Measurements from ENCODE around the gene EXOC3.
A peak's percentile ranks its signal among the peaks of the same experiment; 100 is the strongest.

The EXOC3 gene

GRCh38 chr5:419970-420369, 23.0 kb upstream of the EXOC3 start:
- H3K4me3 ChIP-seq (ENCODE audit: low read depth in 1 of 2, low read length in 2 of 2), result no peak overlapping the region
- H3K4me1 ChIP-seq (ENCODE audit: control insufficient read depth in 1 of 2, insufficient read depth in 2 of 2, low read length in 2 of 2), result peaks cover 0 to 4% of the 10 kb centered on the region in 2 donors
- no peaks in the 10 kb centered on the region for H3K36me3 ChIP-seq (ENCODE audit: control insufficient read depth in 1 of 2, insufficient read depth in 2 of 2, low read length in 2 of 2)
- no peaks in the 10 kb centered on the region for H3K27me3 ChIP-seq (ENCODE audit: control insufficient read depth in 1 of 2, insufficient read depth in 2 of 2, low read length in 2 of 2)
- H3K9me3 ChIP-seq (ENCODE audit: control insufficient read depth in 1 of 2, low read length in 2 of 2), result no peaks in the 10 kb centered on the region
- no peak overlapping the region for H3K9ac ChIP-seq (ENCODE audit: low read depth in 1 of 2, low read length in 2 of 2)
- no peak overlapping the region for H3K27ac ChIP-seq (ENCODE audit: low read depth, low read length)

- no peak overlapping the region for H3K27ac ChIP-seq (ENCODE audit: low read depth, low read length)
- H3K4me1 ChIP-seq (ENCODE audit: control insufficient read depth in 1 of 2, insufficient read depth in 2 of 2, low read length in 2 of 2), result peaks cover 0 to 4% of the 10 kb centered on the region in 2 donors
- no peaks in the 10 kb centered on the region for H3K27me3 ChIP-seq (ENCODE audit: control insufficient read depth in 1 of 2, insufficient read depth in 2 of 2, low read length in 2 of 2)
- no peaks in the 10 kb centered on the region for H3K36me3 ChIP-seq (ENCODE audit: control insufficient read depth in 1 of 2, insufficient read depth in 2 of 2, low read length in 2 of 2)
- H3K9ac ChIP-seq (ENCODE audit: low read depth in 1 of 2, low read length in 2 of 2), result no peak overlapping the region
- no peak overlapping the region for H3K4me3 ChIP-seq (ENCODE audit: low read depth in 1 of 2, low read length in 2 of 2)
- no peaks in the 10 kb centered on the region for H3K9me3 ChIP-seq (ENCODE audit: control insufficient read depth in 1 of 2, low read length in 2 of 2)
Observed at GRCh38 chr5:420632-421286, 22.2 kb upstream of the EXOC3 start.

- no peaks in the 10 kb centered on the region for H3K36me3 ChIP-seq (ENCODE audit: control insufficient read depth in 1 of 2, insufficient read depth in 2 of 2, low read length in 2 of 2)
- H3K4me3 ChIP-seq (ENCODE audit: low read depth in 1 of 2, low read length in 2 of 2), result no peak overlapping the region
- H3K27ac ChIP-seq (ENCODE audit: low read depth, low read length), result no peak overlapping the region
- H3K27me3 ChIP-seq (ENCODE audit: control insufficient read depth in 1 of 2, insufficient read depth in 2 of 2, low read length in 2 of 2), result no peaks in the 10 kb centered on the region
- H3K9me3 ChIP-seq (ENCODE audit: control insufficient read depth in 1 of 2, low read length in 2 of 2), result no peaks in the 10 kb centered on the region
- H3K4me1 ChIP-seq (ENCODE audit: control insufficient read depth in 1 of 2, insufficient read depth in 2 of 2, low read length in 2 of 2), result no peaks in the 10 kb centered on the region
- no peak overlapping the region for H3K9ac ChIP-seq (ENCODE audit: low read depth in 1 of 2, low read length in 2 of 2)
Observed at GRCh38 chr5:421287-421880, 21.6 kb upstream of the EXOC3 start.

- H3K27me3 ChIP-seq (ENCODE audit: control insufficient read depth in 1 of 2, insufficient read depth in 2 of 2, low read length in 2 of 2), result no peaks in the 10 kb centered on the region
- no peaks in the 10 kb centered on the region for H3K9me3 ChIP-seq (ENCODE audit: control insufficient read depth in 1 of 2, low read length in 2 of 2)
- no peak overlapping the region for H3K9ac ChIP-seq (ENCODE audit: low read depth in 1 of 2, low read length in 2 of 2)
- no peak overlapping the region for H3K4me3 ChIP-seq (ENCODE audit: low read depth in 1 of 2, low read length in 2 of 2)
- no peak overlapping the region for H3K27ac ChIP-seq (ENCODE audit: low read depth, low read length)
- H3K36me3 ChIP-seq (ENCODE audit: control insufficient read depth in 1 of 2, insufficient read depth in 2 of 2, low read length in 2 of 2), result no peaks in the 10 kb centered on the region
- H3K4me1 ChIP-seq (ENCODE audit: control insufficient read depth in 1 of 2, insufficient read depth in 2 of 2, low read length in 2 of 2), result no peaks in the 10 kb centered on the region
Observed at GRCh38 chr5:421901-422300, 21.1 kb upstream of the EXOC3 start.

GRCh38 chr5:422323-423232, 20.4 kb upstream of the EXOC3 start:
- H3K27ac ChIP-seq (ENCODE audit: low read depth, low read length), result no peak overlapping the region
- no peaks in the 10 kb centered on the region for H3K9me3 ChIP-seq (ENCODE audit: control insufficient read depth in 1 of 2, low read length in 2 of 2)
- H3K4me3 ChIP-seq (ENCODE audit: low read depth in 1 of 2, low read length in 2 of 2), result no peak overlapping the region
- H3K27me3 ChIP-seq (ENCODE audit: control insufficient read depth in 1 of 2, insufficient read depth in 2 of 2, low read length in 2 of 2), result no peaks in the 10 kb centered on the region
- no peak overlapping the region for H3K9ac ChIP-seq (ENCODE audit: low read depth in 1 of 2, low read length in 2 of 2)
- H3K4me1 ChIP-seq (ENCODE audit: control insufficient read depth in 1 of 2, insufficient read depth in 2 of 2, low read length in 2 of 2), result no peaks in the 10 kb centered on the region
- H3K36me3 ChIP-seq (ENCODE audit: control insufficient read depth in 1 of 2, insufficient read depth in 2 of 2, low read length in 2 of 2), result no peaks in the 10 kb centered on the region

GRCh38 chr5:423233-423565, 19.8 kb upstream of the EXOC3 start:
- no peaks in the 10 kb centered on the region for H3K4me1 ChIP-seq (ENCODE audit: control insufficient read depth in 1 of 2, insufficient read depth in 2 of 2, low read length in 2 of 2)
- no peak overlapping the region for H3K4me3 ChIP-seq (ENCODE audit: low read depth in 1 of 2, low read length in 2 of 2)
- H3K36me3 ChIP-seq (ENCODE audit: control insufficient read depth in 1 of 2, insufficient read depth in 2 of 2, low read length in 2 of 2), result no peaks in the 10 kb centered on the region
- no peak overlapping the region for H3K27ac ChIP-seq (ENCODE audit: low read depth, low read length)
- no peaks in the 10 kb centered on the region for H3K27me3 ChIP-seq (ENCODE audit: control insufficient read depth in 1 of 2, insufficient read depth in 2 of 2, low read length in 2 of 2)
- no peaks in the 10 kb centered on the region for H3K9me3 ChIP-seq (ENCODE audit: control insufficient read depth in 1 of 2, low read length in 2 of 2)
- no peak overlapping the region for H3K9ac ChIP-seq (ENCODE audit: low read depth in 1 of 2, low read length in 2 of 2)

GRCh38 chr5:423626-424261, 19.2 kb upstream of the EXOC3 start:
- no peaks in the 10 kb centered on the region for H3K9me3 ChIP-seq (ENCODE audit: control insufficient read depth in 1 of 2, low read length in 2 of 2)
- H3K27ac ChIP-seq (ENCODE audit: low read depth, low read length), result no peak overlapping the region
- H3K4me1 ChIP-seq (ENCODE audit: control insufficient read depth in 1 of 2, insufficient read depth in 2 of 2, low read length in 2 of 2), result no peaks in the 10 kb centered on the region
- no peak overlapping the region for H3K4me3 ChIP-seq (ENCODE audit: low read depth in 1 of 2, low read length in 2 of 2)
- H3K27me3 ChIP-seq (ENCODE audit: control insufficient read depth in 1 of 2, insufficient read depth in 2 of 2, low read length in 2 of 2), result no peaks in the 10 kb centered on the region
- no peak overlapping the region for H3K9ac ChIP-seq (ENCODE audit: low read depth in 1 of 2, low read length in 2 of 2)
- no peaks in the 10 kb centered on the region for H3K36me3 ChIP-seq (ENCODE audit: control insufficient read depth in 1 of 2, insufficient read depth in 2 of 2, low read length in 2 of 2)

GRCh38 chr5:424301-425110, 18.5 kb upstream of the EXOC3 start:
- no peaks in the 10 kb centered on the region for H3K4me1 ChIP-seq (ENCODE audit: control insufficient read depth in 1 of 2, insufficient read depth in 2 of 2, low read length in 2 of 2)
- H3K27ac ChIP-seq (ENCODE audit: low read depth, low read length), result peak overlapping the region; percentile 50
- no peaks in the 10 kb centered on the region for H3K36me3 ChIP-seq (ENCODE audit: control insufficient read depth in 1 of 2, insufficient read depth in 2 of 2, low read length in 2 of 2)
- H3K9ac ChIP-seq (ENCODE audit: low read depth in 1 of 2, low read length in 2 of 2), result no peak overlapping the region
- H3K4me3 ChIP-seq (ENCODE audit: low read depth in 1 of 2, low read length in 2 of 2), result no peak overlapping the region
- no peaks in the 10 kb centered on the region for H3K9me3 ChIP-seq (ENCODE audit: control insufficient read depth in 1 of 2, low read length in 2 of 2)
- H3K27me3 ChIP-seq (ENCODE audit: control insufficient read depth in 1 of 2, insufficient read depth in 2 of 2, low read length in 2 of 2), result no peaks in the 10 kb centered on the region

GRCh38 chr5:425714-426113, 17.3 kb upstream of the EXOC3 start:
- Histone ChIP-seq H3K9me3 (ENCODE audit: control insufficient read depth in 1 of 2, low read length in 2 of 2) (no peaks in the 10 kb centered on the region), H3K4me1 (ENCODE audit: control insufficient read depth in 1 of 2, insufficient read depth in 2 of 2, low read length in 2 of 2) (peaks cover 6 to 10% of the 10 kb centered on the region in 2 donors), H3K27ac (ENCODE audit: low read depth, low read length) (no peak overlapping the region), H3K9ac (ENCODE audit: low read depth in 1 of 2, low read length in 2 of 2) (no peak overlapping the region), H3K4me3 (ENCODE audit: low read depth in 1 of 2, low read length in 2 of 2) (no peak overlapping the region), H3K27me3 (ENCODE audit: control insufficient read depth in 1 of 2, insufficient read depth in 2 of 2, low read length in 2 of 2) (no peaks in the 10 kb centered on the region), H3K36me3 (ENCODE audit: control insufficient read depth in 1 of 2, insufficient read depth in 2 of 2, low read length in 2 of 2) (no peaks in the 10 kb centered on the region)

All from duodenal mucosa (tissue), 2 donors.